ENCODE measurements around the gene PLCXD3. TPM values are rescaled to one million over a fixed set of nuclear protein-coding genes. Genes with fewer than 3 reads are reported as not detected.

The PLCXD3 gene
- total RNA-seq, 4 donors from 2014 or later, result 0.62 to 5.1 (median 2.3) TPM

- Histone ChIP-seq H3K9me3 (no peaks in the 10 kb centered on the region), H3K27me3 (no peaks in the 10 kb centered on the region), H3K36me3 (no peaks in the 10 kb centered on the region), H3K4me3 (no peak overlapping the region), H3K4me1 (no peaks in the 10 kb centered on the region), H3K27ac (no peak overlapping the region)
- TF ChIP-seq POLR2A (IDR thresholded peaks at IDR 0.05) (no peak), POLR2AphosphoS5 (IDR thresholded peaks at IDR 0.05) (no peak), EP300 (IDR thresholded peaks at IDR 0.05) (no peak)
- TF ChIP-seq, protein P1, sequence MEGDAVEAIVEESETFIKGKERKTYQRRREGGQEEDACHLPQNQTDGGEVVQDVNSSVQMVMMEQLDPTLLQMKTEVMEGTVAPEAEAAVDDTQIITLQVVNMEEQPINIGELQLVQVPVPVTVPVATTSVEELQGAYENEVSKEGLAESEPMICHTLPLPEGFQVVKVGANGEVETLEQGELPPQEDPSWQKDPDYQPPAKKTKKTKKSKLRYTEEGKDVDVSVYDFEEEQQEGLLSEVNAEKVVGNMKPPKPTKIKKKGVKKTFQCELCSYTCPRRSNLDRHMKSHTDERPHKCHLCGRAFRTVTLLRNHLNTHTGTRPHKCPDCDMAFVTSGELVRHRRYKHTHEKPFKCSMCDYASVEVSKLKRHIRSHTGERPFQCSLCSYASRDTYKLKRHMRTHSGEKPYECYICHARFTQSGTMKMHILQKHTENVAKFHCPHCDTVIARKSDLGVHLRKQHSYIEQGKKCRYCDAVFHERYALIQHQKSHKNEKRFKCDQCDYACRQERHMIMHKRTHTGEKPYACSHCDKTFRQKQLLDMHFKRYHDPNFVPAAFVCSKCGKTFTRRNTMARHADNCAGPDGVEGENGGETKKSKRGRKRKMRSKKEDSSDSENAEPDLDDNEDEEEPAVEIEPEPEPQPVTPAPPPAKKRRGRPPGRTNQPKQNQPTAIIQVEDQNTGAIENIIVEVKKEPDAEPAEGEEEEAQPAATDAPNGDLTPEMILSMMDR (IDR thresholded peaks at IDR 0.05), result no peak
- 11 to 67% methylated on average over 1 of the region's 1 CpG for WGBS, 2 donors (ENCODE audit: low coverage in 1 of 2)
- no peak for ATAC-seq
Observed at GRCh38 chr5:41415242-41415641, 95.2 kb downstream of the PLCXD3 start.

DNA sequence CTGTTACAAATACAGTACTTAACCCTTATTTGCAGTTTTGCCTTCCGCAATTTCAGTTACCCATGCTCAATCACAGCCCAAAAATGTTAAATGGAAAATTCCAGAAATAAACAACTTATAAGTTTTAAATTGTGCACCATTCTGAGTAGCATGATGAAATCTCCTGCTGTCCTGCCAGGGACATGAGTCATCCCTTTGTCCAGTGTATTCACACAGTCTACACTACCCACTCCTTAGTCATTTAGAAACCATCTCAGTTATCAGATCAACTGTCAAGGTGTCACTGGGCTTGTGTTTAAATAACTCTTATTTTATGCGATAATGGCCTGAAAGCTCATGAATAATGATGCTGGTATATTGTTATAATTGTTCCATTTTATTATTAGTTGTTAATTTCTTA lies 95.8 kb downstream of the PLCXD3 start:
- H3K27me3 ChIP-seq, result no peaks in the 10 kb centered on the region
- 61 to 71% methylated on average over 2 of the region's 2 CpGs for WGBS, 2 donors (ENCODE audit: low coverage in 1 of 2)
- no peaks in the 10 kb centered on the region for H3K36me3 ChIP-seq
- ATAC-seq, result peak; percentile 55
- no peaks in the 10 kb centered on the region for H3K4me1 ChIP-seq
- H3K27ac ChIP-seq, result no peak overlapping the region
- no peak overlapping the region for H3K4me3 ChIP-seq
- H3K9me3 ChIP-seq, result no peaks in the 10 kb centered on the region
- TF ChIP-seq, protein P1 (IDR thresholded peaks at IDR 0.05), result no peak
- no peak for TF ChIP-seq POLR2A (IDR thresholded peaks at IDR 0.05)
- no peak for TF ChIP-seq EP300 (IDR thresholded peaks at IDR 0.05)
- no peak for TF ChIP-seq POLR2AphosphoS5 (IDR thresholded peaks at IDR 0.05)

- Histone ChIP-seq H3K27me3 (no peaks in the 10 kb centered on the region), H3K4me1 (no peaks in the 10 kb centered on the region), H3K9me3 (no peaks in the 10 kb centered on the region), H3K4me3 (no peak overlapping the region), H3K27ac (no peak overlapping the region), H3K36me3 (no peaks in the 10 kb centered on the region)
- 60 to 83% methylated on average over 1 of the region's 1 CpG for WGBS, 2 donors (ENCODE audit: low coverage in 1 of 2)
- TF ChIP-seq EP300 (IDR thresholded peaks at IDR 0.05) (no peak), POLR2A (IDR thresholded peaks at IDR 0.05) (no peak), POLR2AphosphoS5 (IDR thresholded peaks at IDR 0.05) (no peak)
- TF ChIP-seq, protein P1 (IDR thresholded peaks at IDR 0.05), result no peak
- ATAC-seq, result no peak
Observed at GRCh38 chr5:41413074-41413473, 97.3 kb downstream of the PLCXD3 start.

DNA sequence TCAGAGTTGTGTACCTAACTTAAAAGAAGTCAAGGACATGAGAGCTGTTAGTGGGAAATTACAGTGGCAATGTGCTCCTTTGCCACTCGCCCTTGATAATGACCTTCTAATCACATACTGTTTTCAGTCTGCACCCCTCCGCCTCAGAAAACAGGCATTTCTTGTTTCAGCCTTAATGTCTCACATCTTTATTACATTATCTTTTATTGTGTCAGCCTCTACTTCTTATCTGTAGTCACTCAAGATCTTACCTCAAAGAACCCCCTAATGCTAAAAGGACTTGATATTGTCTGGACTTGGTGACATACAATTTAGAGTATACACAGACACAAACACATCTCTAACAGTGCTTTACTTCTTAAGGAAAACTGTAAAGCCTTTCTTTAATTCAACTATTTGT lies 97.9 kb downstream of the PLCXD3 start:
- no peaks in the 10 kb centered on the region for H3K9me3 ChIP-seq
- WGBS, 2 donors (ENCODE audit: low coverage in 1 of 2), result 88% methylated on average over 2 of the region's 2 CpGs; no CpG with 5 or more reads in 1 of the 2 donors
- H3K27me3 ChIP-seq, result no peaks in the 10 kb centered on the region
- ATAC-seq, result no peak
- no peak for TF ChIP-seq POLR2A (IDR thresholded peaks at IDR 0.05)
- no peak for TF ChIP-seq POLR2AphosphoS5 (IDR thresholded peaks at IDR 0.05)
- TF ChIP-seq EP300 (IDR thresholded peaks at IDR 0.05), result no peak
- TF ChIP-seq, protein P1 (IDR thresholded peaks at IDR 0.05), result no peak
- no peak overlapping the region for H3K4me3 ChIP-seq
- no peak overlapping the region for H3K27ac ChIP-seq
- H3K4me1 ChIP-seq, result no peaks in the 10 kb centered on the region
- H3K36me3 ChIP-seq, result no peaks in the 10 kb centered on the region

DNA sequence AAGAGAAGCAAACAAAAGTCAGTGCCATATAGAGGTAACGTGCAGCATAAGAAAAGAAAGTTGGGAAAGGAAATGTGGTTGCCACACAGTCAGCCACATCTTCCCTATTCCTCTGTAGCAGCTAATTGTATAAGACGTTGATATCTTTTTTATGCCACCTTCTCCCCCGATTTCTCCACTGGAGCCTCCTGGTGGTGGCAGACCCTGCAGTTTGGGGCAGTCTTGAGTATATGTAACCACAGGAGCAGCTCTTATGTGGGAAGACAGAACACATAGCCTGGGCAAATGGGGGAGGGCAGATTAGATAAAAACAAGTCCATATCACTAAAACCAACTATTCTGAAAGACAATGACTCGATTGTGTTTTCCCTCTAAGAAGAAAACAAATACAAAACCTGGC lies 99.7 kb downstream of the PLCXD3 start:
- Histone ChIP-seq H3K4me3 (no peak overlapping the region), H3K4me1 (no peaks in the 10 kb centered on the region), H3K36me3 (no peaks in the 10 kb centered on the region), H3K9me3 (no peaks in the 10 kb centered on the region), H3K27me3 (no peaks in the 10 kb centered on the region), H3K27ac (no peak overlapping the region)
- WGBS, 2 donors (ENCODE audit: low coverage in 1 of 2), result 72 to 78% methylated on average over 3 to 4 of the region's 4 CpGs
- ATAC-seq, result no peak
- TF ChIP-seq POLR2A (IDR thresholded peaks at IDR 0.05), result no peak
- TF ChIP-seq EP300 (IDR thresholded peaks at IDR 0.05), result no peak
- TF ChIP-seq, protein P1 (IDR thresholded peaks at IDR 0.05), result no peak
- no peak for TF ChIP-seq POLR2AphosphoS5 (IDR thresholded peaks at IDR 0.05)

Measured in gastroesophageal sphincter (tissue), 4 donors.